ENCODE data around the gene PPARG.

GRCh38 chr3:12356996-12357395 is 68.1 kb downstream of the PPARG start:
- TF ChIP-seq POLR2A (IDR thresholded peaks at IDR 0.05): no peak
- TF ChIP-seq CTCF (IDR thresholded peaks at IDR 0.05): no peak
- TF ChIP-seq EP300 (IDR thresholded peaks at IDR 0.05): no peak
